ENCODE measurements around the gene RHBDL3. TPM values are rescaled to one million over a fixed set of nuclear protein-coding genes. Genes with fewer than 3 reads are reported as not detected.

The RHBDL3 gene
- total RNA-seq, 2 donors from 2014 or later, result 0.33 to 0.40 TPM

DNA sequence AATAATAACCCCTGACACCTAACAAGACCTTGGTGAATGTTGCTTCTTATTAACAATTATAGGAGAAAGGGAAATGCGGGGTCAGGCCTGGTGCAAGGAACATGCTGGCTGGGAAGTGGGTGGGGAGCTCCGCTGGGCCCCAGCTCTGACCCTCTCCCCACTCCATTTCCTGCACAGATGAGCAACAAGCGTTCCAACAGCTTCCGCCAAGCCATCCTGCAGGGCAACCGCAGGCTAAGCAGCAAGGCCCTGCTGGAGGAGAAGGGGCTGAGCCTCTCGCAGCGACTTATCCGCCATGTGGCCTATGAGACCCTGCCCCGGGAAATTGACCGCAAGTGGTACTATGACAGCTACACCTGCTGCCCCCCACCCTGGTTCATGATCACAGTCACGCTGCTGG, 23.0 kb downstream of the RHBDL3 start:
- H3K36me3 Mint-ChIP-seq, result no peaks in the 10 kb centered on the region
- DNase-seq (ENCODE audit: low spot score), result no peak

DNA sequence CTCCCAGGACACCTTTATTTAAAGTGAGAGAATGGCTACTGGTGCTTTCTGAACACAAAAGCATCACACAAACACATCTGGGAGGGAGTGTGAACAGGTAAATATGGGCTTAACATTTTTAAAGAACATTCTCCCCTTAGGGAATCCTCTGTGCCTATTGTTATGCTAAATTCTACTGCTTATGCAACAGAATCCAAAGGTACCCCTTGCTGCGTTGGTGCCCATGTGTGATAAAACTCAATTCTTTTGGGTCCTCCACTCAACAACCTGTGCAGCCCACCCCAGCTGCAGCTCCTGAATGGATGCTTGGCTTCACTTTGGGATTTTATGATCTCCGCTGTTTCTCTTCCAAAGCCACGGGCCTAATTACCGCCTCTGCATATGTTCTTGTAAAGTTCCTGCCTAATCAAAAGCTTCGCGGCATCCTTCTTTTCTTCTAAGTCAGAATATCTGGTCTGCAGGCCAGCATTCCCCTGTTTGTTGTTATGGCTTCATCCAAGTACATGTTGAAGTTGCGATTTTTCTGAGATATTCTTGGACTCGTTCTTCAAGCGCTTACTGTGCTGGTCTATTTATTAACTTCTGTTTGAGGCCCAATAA, 23.9 kb downstream of the RHBDL3 start:
- Mint-ChIP-seq H3K4me3 (no peak overlapping the region), H3K36me3 (no peaks in the 10 kb centered on the region), H3K27me3 (peaks cover 0 to 2% of the 10 kb centered on the region in 2 donors), H3K27ac (no peak overlapping the region), H3K4me1 (ENCODE audit: low read depth in 2 of 2) (peaks cover 0 to 10% of the 10 kb centered on the region in 2 donors), H3K9me3 (no peaks in the 10 kb centered on the region)
- DNase-seq (ENCODE audit: low spot score) (no peak), ATAC-seq (no peak)

More for the DNA sequence above, 23.0 kb downstream of the RHBDL3 start:
- peaks cover 0 to 12% of the 10 kb centered on the region in 2 donors for H3K4me1 Mint-ChIP-seq (ENCODE audit: low read depth in 2 of 2)
- peaks cover 7 to 9% of the 10 kb centered on the region in 2 donors for H3K27me3 Mint-ChIP-seq
- H3K27ac Mint-ChIP-seq, result no peak overlapping the region
- H3K4me3 Mint-ChIP-seq, result no peak overlapping the region
- H3K9me3 Mint-ChIP-seq, result no peaks in the 10 kb centered on the region
- no peak for ATAC-seq

DNA sequence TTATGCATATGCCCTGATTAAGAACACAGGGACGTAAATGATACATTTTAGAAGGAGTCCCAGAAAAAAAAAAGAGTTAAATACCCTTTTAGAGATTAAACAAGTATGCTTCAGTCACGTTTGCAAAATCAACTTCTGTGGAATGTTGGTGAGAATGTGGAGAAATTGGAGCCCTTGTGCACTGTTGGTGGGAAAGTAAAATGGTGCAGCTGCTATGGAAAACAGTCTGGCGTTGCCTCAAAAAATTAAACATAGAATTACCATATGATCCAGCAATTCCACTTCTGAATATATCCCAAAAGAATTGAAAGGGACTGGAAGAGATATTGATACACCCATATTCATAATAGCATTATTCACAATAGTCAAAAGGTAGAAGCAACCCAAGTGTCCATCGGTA, 26.5 kb downstream of the RHBDL3 start:
- H3K27ac Mint-ChIP-seq, result no peak overlapping the region
- peaks cover 0 to 2% of the 10 kb centered on the region in 2 donors for H3K27me3 Mint-ChIP-seq
- DNase-seq (ENCODE audit: low spot score), result no peak
- no peak for ATAC-seq
- no peaks in the 10 kb centered on the region for H3K9me3 Mint-ChIP-seq
- no peak overlapping the region for H3K4me3 Mint-ChIP-seq
- no peaks in the 10 kb centered on the region for H3K36me3 Mint-ChIP-seq
- H3K4me1 Mint-ChIP-seq (ENCODE audit: low read depth in 2 of 2), result peaks cover 0 to 10% of the 10 kb centered on the region in 2 donors

DNA sequence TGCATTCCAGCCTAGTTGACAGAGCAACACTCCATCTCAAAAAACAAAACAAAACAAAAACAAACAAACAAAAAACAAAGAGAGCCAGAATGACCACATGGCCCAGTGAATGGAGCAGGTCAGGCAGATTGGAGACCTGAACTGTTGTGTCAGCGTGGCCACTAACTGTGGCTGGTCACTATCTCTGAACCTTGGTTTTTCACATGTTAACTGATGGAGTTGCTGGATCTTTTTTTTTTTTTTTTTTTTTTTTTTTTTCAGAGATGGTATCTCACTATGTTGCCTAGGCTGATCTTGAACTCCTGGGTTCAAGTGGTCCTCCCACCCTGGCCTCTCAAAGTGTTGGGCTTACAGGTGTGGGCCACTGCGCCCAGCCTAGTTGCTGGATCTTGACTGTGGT, 31.8 kb downstream of the RHBDL3 start:
- H3K4me3 Mint-ChIP-seq, result no peak overlapping the region
- no peaks in the 10 kb centered on the region for H3K9me3 Mint-ChIP-seq
- no peaks in the 10 kb centered on the region for H3K27me3 Mint-ChIP-seq
- H3K4me1 Mint-ChIP-seq (ENCODE audit: low read depth in 2 of 2), result peaks cover 0 to 3% of the 10 kb centered on the region in 2 donors
- no peak for DNase-seq (ENCODE audit: low spot score)
- H3K27ac Mint-ChIP-seq, result no peak overlapping the region
- ATAC-seq, result no peak
- no peaks in the 10 kb centered on the region for H3K36me3 Mint-ChIP-seq

DNA sequence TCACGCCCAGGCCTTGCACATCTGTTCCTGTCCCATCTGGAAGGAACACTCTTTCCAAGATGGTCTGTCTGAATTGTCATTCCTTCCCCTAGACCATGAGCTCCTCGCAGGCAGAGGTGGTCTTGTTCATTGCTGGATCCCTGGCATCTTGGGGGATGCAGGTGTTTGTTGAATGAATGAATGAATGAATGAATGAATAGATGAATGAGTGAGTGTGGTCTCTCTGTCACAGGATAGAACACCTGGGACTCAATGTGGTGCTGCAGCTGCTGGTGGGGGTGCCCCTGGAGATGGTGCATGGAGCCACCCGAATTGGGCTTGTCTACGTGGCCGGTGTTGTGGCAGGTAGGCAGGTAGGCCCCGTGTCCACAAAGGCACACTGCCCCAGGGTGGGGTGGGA, 32.2 kb downstream of the RHBDL3 start:
- H3K9me3 Mint-ChIP-seq, result no peaks in the 10 kb centered on the region
- no peak overlapping the region for H3K4me3 Mint-ChIP-seq
- peaks cover 0 to under 1% of the 10 kb centered on the region in 2 donors for H3K4me1 Mint-ChIP-seq (ENCODE audit: low read depth in 2 of 2)
- ATAC-seq (no peak), DNase-seq (ENCODE audit: low spot score) (no peak)
- H3K27me3 Mint-ChIP-seq, result no peaks in the 10 kb centered on the region
- H3K36me3 Mint-ChIP-seq, result no peaks in the 10 kb centered on the region
- H3K27ac Mint-ChIP-seq, result no peak overlapping the region

DNA sequence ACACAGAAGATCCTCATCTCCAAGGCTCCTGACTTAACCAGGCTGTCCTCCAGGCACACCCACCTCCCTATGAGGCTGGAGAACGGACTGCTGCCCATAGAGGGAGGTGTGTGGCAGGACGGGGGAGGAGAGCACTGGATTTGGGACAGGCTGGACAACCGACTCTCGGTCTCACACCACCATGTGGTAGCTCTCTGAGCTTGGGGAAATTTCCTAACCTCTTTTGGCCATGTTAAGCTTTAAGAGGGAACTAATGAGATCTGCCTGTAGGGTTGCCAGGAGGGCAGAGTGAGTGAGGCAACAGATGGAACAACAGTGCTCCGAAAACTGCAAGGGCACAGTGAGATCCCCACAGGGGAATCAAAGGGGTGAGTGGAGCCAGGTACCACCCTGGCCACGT, 32.7 kb downstream of the RHBDL3 start:
- ATAC-seq (peak in 1 of 2 donors; percentile 36), DNase-seq (ENCODE audit: low spot score) (no peak)
- Mint-ChIP-seq H3K36me3 (no peaks in the 10 kb centered on the region), H3K27ac (no peak overlapping the region), H3K4me1 (ENCODE audit: low read depth in 2 of 2) (no peaks in the 10 kb centered on the region), H3K9me3 (no peaks in the 10 kb centered on the region), H3K27me3 (no peaks in the 10 kb centered on the region), H3K4me3 (no peak overlapping the region)

DNA sequence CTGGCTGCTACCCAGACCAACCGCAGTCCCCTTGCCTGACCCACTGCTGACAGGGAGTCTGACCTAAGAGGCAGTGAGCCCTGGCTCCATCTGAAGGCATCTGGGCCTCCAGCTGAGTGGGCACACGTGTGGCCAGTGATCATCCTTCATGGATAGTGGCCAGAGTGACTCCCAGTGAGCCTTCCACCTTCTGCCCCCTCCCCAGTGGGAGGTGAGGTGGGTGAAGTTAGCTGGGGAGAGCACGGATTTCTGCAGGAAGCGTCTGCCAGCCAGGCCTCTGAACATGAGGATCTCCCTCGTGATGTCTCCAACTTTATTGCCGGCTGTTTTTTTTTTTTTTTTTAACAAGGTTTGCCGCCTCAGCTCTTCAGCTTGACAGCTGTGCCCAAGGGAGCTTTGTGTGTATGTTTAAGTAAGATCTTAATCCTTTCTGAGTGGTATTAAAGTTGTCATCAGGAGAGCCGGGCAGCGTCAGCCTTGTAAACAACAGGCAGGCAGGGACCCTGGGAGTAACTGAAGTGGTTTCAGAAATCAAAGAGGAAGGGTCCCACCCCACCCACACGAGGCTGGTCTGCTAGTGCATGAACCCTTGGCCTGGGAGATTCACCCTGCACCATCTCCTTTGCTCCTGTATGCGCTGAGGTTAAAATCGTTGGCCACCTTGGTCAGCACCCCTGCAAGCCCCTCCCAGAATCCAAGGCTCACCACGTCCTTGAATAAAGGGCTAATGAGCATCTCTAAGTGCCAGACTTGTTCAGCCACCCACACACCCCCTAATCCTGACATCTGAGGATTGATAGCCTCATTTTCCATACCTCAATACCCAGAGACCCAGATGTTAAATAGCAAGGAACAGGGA, 33.3 kb downstream of the RHBDL3 start:
- Mint-ChIP-seq H3K4me1 (ENCODE audit: low read depth in 2 of 2) (no peaks in the 10 kb centered on the region), H3K36me3 (no peaks in the 10 kb centered on the region), H3K27me3 (no peaks in the 10 kb centered on the region), H3K27ac (no peak overlapping the region), H3K9me3 (no peaks in the 10 kb centered on the region), H3K4me3 (no peak overlapping the region)
- no peak for DNase-seq (ENCODE audit: low spot score)
- ATAC-seq, result no peak

DNA sequence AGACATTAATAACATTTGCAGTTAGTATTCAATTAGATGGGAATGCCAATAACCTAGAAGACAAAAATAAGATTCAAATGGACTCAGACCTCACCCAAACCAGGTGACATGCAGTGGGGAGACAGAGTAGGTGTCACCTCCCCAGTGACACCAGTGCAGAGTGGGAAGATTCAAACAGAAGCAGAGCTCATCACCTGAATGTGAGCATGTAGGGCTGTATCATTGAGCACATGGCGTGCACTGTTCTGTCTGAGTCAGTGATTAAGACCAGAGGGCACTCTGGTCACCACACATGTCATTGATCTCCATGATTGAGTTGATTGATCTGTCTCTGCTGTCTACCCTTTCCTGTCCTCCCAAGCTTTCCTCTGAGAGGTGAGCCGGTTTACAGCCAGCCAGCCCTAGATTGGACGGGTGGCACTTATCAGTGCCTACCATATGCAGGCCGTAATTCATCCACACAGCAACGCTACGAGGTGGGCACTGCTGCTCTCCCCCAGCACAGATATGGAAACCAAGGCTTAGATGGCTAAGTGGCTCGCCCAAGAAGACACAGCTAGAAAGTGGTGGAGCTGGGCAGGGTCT, 34.0 kb downstream of the RHBDL3 start:
- DNase-seq (ENCODE audit: low spot score), result no peak
- Mint-ChIP-seq H3K36me3 (no peaks in the 10 kb centered on the region), H3K9me3 (no peaks in the 10 kb centered on the region), H3K4me1 (ENCODE audit: low read depth in 2 of 2) (no peaks in the 10 kb centered on the region), H3K4me3 (no peak overlapping the region), H3K27me3 (no peaks in the 10 kb centered on the region), H3K27ac (no peak overlapping the region)
- ATAC-seq, result no peak

DNA sequence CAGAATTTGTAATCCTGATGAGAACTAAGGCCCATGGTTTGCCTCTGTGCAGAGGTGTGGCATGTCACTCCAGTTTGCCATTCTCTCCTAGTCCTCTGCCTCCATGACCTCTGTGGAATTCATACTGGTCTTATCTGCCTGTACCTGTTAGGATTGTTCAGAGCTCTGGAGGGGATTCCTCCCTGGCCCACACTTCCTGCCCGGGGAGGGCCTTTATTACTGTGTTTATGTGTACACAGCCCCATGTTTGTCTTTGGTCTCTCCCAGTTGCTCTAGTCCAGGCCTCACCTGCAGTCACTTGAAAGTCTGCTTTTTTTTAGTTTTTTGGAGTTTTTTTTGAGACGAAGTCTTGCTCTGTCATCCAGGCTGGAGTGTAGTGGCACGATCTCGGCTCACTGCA, 36.4 kb downstream of the RHBDL3 start:
- H3K4me1 Mint-ChIP-seq (ENCODE audit: low read depth in 2 of 2), result no peaks in the 10 kb centered on the region
- no peak overlapping the region for H3K27ac Mint-ChIP-seq
- no peaks in the 10 kb centered on the region for H3K9me3 Mint-ChIP-seq
- H3K36me3 Mint-ChIP-seq, result no peaks in the 10 kb centered on the region
- no peak for ATAC-seq
- no peaks in the 10 kb centered on the region for H3K27me3 Mint-ChIP-seq
- no peak overlapping the region for H3K4me3 Mint-ChIP-seq
- no peak for DNase-seq (ENCODE audit: low spot score)

DNA sequence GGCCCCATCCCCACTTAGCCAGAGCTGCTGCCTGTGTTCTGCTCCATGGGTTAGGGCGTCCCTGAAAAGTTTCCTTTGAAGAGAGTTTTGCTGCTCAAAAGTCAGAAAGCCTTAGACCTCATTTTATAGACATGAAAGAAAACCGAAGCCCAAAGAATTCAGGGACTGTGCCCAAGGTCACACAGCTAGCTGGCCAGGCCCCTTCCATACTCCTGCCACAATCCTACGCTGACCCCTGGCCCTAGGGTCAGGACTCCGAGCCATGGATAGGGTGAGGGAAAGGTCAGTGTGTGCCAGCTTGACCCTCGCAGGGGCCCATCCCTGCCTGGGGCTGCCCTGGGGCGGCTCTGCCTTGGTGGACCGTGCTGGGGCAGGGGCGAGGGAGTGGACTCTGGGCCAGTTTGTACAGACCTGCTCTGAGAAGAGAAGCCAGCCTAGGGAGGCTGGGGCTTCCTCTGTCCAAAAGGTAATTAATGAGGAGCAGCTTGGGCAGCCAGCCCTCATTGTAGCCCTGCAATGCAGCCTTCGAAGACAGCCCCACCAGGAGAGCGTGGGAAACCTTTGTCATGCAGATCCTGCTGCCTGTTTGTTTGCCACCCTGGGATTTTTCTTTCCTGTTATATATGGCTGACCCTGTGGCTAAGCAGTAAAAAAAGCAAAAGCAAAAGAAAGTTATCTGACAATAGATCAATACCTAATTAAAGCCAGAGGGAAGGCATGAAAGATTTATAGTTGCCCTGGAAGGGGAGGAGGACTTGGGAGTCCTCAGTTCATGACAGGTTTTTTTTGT, 37.4 kb downstream of the RHBDL3 start:
- DNase-seq (ENCODE audit: low spot score), result no peak
- Mint-ChIP-seq H3K4me3 (no peak overlapping the region), H3K27me3 (no peaks in the 10 kb centered on the region), H3K4me1 (ENCODE audit: low read depth in 2 of 2) (no peaks in the 10 kb centered on the region), H3K27ac (no peak overlapping the region), H3K36me3 (no peaks in the 10 kb centered on the region), H3K9me3 (no peaks in the 10 kb centered on the region)
- ATAC-seq, result peak in 1 of 2 donors; percentile 17

DNA sequence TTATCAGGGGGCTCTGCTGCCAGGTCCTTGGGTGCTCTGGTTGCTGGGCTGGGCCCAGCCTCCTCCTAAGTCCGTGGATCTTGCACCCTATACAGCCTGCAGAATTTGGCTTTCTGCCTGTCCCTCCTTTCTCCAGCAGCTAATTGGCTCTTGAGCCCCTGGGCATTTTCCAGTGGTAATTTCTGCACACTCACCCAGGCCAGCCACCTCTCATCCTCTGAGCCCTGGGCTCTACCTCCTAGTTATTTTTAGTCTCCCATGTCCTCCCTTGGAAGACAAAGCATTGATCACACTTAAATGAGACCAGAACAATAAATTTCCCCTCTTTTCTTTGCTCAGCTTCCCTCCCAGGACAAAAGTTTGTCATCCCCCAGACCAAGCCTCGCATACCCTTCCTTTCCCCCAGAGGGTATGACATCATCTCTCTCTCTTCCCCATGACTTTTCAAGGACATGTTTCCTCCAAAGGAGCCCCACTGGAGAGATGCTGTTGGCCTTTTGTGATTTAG, 38.2 kb downstream of the RHBDL3 start:
- Mint-ChIP-seq H3K27me3 (peaks cover 0 to 2% of the 10 kb centered on the region in 2 donors), H3K9me3 (no peaks in the 10 kb centered on the region), H3K36me3 (no peaks in the 10 kb centered on the region), H3K4me3 (no peak overlapping the region), H3K27ac (no peak overlapping the region), H3K4me1 (ENCODE audit: low read depth in 2 of 2) (no peaks in the 10 kb centered on the region)
- DNase-seq (ENCODE audit: low spot score) (no peak), ATAC-seq (no peak)

DNA sequence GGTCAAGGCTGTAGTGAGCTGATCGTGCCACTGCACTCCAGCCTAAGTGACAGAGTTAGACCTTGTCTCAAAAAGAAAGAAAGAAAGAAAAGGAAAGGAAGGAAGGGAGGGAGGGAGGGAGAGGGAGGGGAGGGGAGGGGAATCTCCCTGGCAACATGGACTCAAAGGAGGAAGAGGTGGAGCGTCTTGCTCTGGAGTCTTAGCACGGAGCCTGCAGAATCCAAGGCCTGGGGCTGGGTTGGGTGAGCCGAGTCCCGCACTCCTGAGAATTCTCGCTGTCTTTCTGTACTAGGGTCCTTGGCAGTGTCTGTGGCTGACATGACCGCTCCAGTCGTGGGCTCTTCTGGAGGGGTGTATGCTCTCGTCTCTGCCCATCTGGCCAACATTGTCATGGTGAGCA, 39.4 kb downstream of the RHBDL3 start:
- Mint-ChIP-seq H3K36me3 (no peaks in the 10 kb centered on the region), H3K4me1 (ENCODE audit: low read depth in 2 of 2) (no peaks in the 10 kb centered on the region), H3K27me3 (peaks cover 0 to 2% of the 10 kb centered on the region in 2 donors), H3K27ac (no peak overlapping the region), H3K9me3 (no peaks in the 10 kb centered on the region), H3K4me3 (no peak overlapping the region)
- DNase-seq (ENCODE audit: low spot score), result no peak
- ATAC-seq, result peak in 1 of 2 donors; percentile 22

DNA sequence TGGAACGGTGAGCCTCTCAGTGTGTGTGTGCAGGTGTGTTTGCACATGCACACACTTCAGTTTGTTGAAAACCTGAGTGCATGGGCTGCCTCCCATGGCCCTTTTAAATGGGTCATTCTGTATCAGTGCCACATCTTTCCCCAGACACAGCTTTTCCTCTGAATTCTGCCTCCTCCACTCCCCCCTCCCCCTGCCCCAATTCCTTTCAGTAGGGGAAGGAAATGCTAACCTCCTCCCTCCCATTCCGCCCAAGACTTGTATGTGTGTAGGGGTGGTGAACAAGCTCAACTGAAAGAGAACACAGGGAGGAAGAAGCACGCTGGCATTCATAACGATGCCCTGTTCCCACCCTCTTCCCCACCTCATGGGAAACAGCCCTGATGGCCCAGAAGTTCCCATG, 42.0 kb downstream of the RHBDL3 start:
- H3K27me3 Mint-ChIP-seq, result peaks cover 0 to 2% of the 10 kb centered on the region in 2 donors
- no peak for ATAC-seq

More for the DNA sequence above, 42.0 kb downstream of the RHBDL3 start:
- Mint-ChIP-seq H3K9me3 (no peaks in the 10 kb centered on the region), H3K36me3 (no peaks in the 10 kb centered on the region), H3K27ac (no peak overlapping the region), H3K4me1 (ENCODE audit: low read depth in 2 of 2) (no peaks in the 10 kb centered on the region), H3K4me3 (no peak overlapping the region)
- no peak for DNase-seq (ENCODE audit: low spot score)
